Left renal pelvis (tissue), 4 donors: ENCODE data around the gene UQCRC1. TPM values are rescaled to one million over a fixed set of nuclear protein-coding genes. Genes with fewer than 3 reads are reported as not detected.

Experiments
- DNase-seq, 4 donors: peaks; one replicate each; pipeline ENCODE4 v3.0.0-alpha.2; 2013; ENCODE audit warnings: low read depth in 4 of 4, low spot score in 3 of 4
- polyA plus RNA-seq, 4 donors: library from polyadenylated mRNA; unstranded; fragments of 120-200 nt; gene quantifications; one replicate each; pipeline ENCODE4 v1.2.1, GENCODE V29; 2013; ENCODE audit not compliant: insufficient read length in 4 of 4

Gene UQCRC1
- polyA plus RNA-seq, 4 donors = 124 to 300 (median 248) TPM

DNA sequence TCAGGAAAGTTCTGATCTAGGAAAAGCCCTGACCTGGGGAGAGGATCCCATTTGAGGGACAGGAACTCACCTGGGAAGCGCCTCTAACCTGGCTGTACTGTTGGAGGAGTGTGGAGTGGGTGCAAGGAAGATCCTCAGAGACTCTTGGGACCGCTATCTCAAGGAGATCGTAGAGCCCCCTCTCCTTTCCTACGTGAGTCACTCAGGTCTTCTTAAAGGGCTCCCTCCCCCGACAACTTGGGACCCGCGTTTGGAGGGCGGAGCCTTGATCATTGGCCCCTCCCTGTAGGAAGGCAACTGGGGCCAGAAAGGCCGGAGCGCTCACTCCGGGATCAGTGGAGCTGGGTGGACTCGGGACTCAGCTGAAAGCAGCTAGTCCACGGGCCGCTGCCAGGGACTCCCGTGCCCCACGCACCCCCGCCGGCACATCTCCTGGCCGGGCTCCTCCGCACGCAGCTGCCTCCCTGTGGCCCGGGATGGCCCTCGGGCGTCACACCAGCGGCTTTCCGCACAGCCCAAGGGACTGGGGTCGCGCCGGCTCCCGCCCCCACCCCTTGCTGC, 25.3 kb upstream of the UQCRC1 start:
- DNase-seq = no peak

DNA sequence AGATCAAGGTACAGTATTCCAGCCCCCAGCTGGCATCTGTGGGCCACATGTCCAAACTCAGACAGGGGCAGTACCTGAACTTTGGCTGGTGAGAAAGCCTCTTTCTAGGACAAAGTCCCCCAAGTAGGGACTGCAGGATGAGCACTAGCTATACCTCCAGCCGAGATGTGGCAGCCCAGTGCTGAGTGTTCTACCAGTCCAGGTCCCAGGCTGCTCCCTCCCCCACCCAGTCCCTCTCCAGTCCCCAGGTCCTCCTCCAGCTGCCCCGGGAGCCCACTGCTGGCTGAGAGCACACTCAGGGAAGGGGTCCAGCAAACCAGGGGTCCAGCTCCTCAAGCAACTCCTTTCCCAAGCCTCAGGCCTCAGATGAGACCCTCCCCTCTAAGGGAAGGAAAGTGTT, 24.3 kb upstream of the UQCRC1 start:
- DNase-seq = no peak

DNA sequence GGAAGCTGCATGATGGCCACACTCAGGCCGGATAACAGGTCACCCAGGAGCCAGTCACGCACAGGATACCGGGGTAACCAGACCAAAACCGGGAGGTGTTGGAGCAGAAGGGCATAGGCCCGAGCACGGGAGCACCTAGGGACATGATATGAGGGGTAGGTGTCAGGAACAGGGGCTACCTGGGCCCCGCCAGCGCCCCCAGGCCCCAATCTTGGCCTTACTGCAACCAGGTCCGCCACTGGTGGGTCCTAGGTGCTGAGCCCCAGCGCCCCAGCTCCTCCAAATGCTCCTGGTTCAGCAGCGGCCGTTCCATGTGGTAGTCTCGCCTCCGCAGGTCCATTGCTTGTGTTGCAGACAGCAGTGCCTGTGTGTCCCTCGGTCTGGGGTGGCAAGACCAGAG, 23.8 kb upstream of the UQCRC1 start:
- no peak for DNase-seq

- no peak for DNase-seq
Observed at GRCh38 chr3:48631516-48632448, 22.3 kb upstream of the UQCRC1 start.

- DNase-seq = no peak
Observed at GRCh38 chr3:48630833-48631232, 21.4 kb upstream of the UQCRC1 start.

- DNase-seq = no peak
Observed at GRCh38 chr3:48630407-48630806, 21.0 kb upstream of the UQCRC1 start.

- no peak for DNase-seq
Observed at GRCh38 chr3:48629894-48630293, 20.4 kb upstream of the UQCRC1 start.

DNA sequence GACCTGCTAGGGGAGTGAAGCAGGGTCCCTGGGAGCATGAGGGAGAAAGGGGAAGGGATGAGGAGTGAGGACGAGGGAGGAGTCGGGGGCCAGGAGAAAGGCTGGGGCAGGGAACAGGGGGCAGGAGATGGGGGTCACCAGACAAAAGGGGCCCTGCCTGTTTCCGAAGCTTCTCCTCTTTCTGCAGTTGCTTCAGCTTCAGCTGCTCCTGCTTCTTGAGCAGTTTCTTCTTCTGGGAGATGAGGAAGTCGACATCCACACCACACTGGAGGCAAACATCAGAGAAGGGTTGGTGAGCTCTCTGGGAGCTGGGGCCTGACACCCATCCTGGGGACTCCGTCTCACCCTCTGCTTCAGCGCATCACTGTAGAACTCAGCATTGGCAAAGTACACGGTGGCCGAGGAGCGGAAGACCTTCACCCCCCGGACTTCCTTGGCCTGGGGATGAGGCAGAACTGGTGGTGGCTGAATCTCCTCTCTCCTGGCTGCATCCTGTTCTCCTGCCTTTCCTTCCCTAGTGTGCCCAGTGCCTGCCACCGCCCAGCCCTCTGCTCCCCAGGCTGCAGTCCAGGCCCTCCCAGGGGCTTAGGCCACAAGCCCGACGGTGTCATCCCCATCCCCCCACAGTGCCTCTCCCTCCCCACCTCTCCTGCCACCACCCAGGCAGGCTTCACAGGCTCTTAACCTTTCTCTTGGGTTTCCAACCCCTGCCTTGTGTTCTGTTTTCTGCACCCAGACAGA, 19.0 kb upstream of the UQCRC1 start:
- DNase-seq = no peak

- no peak for DNase-seq
Observed at GRCh38 chr3:48625600-48625999, 16.2 kb upstream of the UQCRC1 start.

- DNase-seq = no peak
Observed at GRCh38 chr3:48624767-48625166, 15.3 kb upstream of the UQCRC1 start.

GRCh38 chr3:48623851-48624547, 14.6 kb upstream of the UQCRC1 start:
- DNase-seq = no peak

- DNase-seq = no peak
Observed at GRCh38 chr3:48621461-48621869, 12.0 kb upstream of the UQCRC1 start, which contains the start of gene TMEM89. Gene TMEM89, minus strand, starts transcription at chr3:48621769. Its CDS starts 13 bp downstream, at chr3:48621756.

GRCh38 chr3:48619541-48620524, 10.4 kb upstream of the UQCRC1 start:
- DNase-seq = no peak

- DNase-seq = no peak
Observed at GRCh38 chr3:48617559-48617958, 8.1 kb upstream of the UQCRC1 start.

- no peak for DNase-seq
Observed at GRCh38 chr3:48614044-48614443, 4.6 kb upstream of the UQCRC1 start.

- DNase-seq = no peak
Observed at GRCh38 chr3:48612309-48612708, 2.9 kb upstream of the UQCRC1 start.

DNA sequence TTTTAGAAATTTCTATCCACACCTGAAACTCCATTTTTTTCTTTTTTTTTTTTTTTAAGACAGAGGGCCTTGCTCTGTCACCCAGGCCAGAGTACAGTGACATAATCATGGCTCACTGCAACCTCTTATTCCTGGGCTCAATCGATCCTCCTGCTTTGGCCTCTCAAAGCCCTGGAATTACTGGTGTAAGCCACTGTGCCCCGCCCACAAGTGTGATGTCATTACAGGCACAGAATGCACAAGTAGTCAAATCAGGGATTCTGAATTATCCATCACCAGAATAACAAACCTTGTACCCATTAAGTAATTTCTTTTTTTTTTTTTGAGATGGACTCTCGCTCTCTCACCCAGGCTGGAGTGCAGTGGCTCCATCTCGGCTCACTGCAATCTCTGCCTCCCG, 1.9 kb downstream of the UQCRC1 start:
- DNase-seq = no peak

DNA sequence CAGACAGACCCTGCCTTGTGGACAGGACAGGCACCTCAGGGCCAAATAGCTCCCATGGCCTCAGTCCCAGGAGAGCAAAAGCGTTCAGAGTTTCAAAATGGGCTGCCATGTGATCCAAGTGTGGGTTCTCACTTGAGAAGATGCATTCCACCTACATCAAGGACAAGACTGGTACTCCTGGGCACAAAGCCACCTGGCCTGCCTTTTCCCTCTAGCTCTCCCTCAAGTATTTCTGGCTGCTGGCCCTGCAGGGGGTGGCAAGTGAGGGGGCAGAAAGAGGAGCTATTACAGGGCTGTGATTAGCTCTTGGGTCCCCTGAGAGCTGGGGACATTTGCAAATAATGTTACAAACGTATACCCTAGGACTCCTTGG, 7.8 kb downstream of the UQCRC1 start:
- DNase-seq = no peak

DNA sequence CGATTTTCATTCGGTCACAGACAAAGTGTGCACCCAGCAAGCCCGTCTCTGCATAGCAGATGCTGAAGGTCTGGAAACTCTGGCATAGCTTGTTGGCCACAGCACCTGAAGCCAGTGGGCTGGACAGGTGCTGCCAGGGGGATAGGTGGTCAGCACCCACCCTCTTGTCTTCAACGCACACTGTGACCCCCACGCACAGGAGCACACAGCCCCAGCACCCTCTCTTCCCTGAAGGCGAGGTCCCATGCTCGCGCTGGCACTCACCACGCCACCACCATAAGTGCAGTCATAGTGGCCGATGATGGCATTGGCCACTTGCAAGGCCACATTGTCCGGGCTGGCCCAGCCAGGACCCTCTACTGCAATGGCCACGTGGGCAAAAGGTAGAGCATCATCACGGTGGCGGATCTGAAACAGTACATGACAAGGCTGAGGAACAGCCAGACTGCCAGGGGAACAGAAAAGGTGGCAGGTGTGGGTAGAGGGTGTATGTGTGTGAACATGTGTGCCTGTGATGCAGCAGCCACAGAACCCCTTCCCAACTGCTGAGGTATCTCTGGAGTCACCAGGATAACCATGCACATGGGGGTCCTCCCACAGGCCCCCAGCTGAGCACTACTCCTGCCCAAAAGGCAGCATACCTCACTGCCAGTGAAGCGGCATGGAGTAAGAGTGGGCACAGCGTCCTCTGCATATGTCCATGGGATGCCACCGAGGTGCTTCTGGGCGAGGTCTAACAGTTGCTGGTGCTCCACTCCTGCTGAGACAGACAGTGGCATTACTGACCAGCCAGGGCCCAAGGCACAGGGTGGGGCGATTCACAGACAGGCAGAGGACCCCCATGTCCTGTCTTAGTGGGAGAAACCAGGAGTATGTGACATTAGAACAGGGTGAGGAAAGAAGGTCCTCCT, 8.5 kb downstream of the UQCRC1 start:
- DNase-seq = no peak
